Astrocyte (in vitro differentiated cells and primary cell): Measurements from ENCODE around the gene CAMKMT. TPM values are rescaled to one million over a fixed set of nuclear protein-coding genes. Genes with fewer than 3 reads are reported as not detected.

Source experiments
- DNase-seq: peaks from one replicate; pipeline ENCODE4 v3.0.0-alpha.2; 2010; ENCODE audit warnings: low read depth
- FAIRE-seq: peaks from 2 replicates; lab custom pipeline; 2011; peaks lifted over from hg19 to GRCh38; lab: Jason Lieb, UNC
- H2AFZ ChIP-seq: 2 replicates; pipeline ENCODE4 v1.6.0; 2012; ENCODE audit warnings: low read depth, low read length, inconsistent platforms
- H3K27ac ChIP-seq: 2 replicates; pipeline ENCODE4 v1.5.1; 2011; ENCODE audit warnings: low read depth, low read length, inconsistent platforms
- H3K27me3 ChIP-seq: 2 replicates; pipeline ENCODE4 v1.6.0; 2011; ENCODE audit warnings: low read length, inconsistent platforms; ENCODE audit not compliant: insufficient read depth
- H3K36me3 ChIP-seq: 2 replicates; pipeline ENCODE4 v1.5.1; 2011; ENCODE audit warnings: low read length, inconsistent platforms; ENCODE audit not compliant: insufficient read depth
- H3K4me1 ChIP-seq: 2 replicates; pipeline ENCODE4 v1.5.1; 2011; ENCODE audit warnings: low read length, inconsistent platforms; ENCODE audit not compliant: insufficient read depth
- H3K4me2 ChIP-seq: 2 replicates; pipeline ENCODE4 v1.6.0; 2012; ENCODE audit warnings: low read length, inconsistent platforms
- H3K4me3 ChIP-seq: 2 replicates; pipeline ENCODE4 v1.5.1; 2011; ENCODE audit warnings: low read depth, mild to moderate bottlenecking, low read length, inconsistent platforms; ENCODE audit not compliant: insufficient read depth
- H3K79me2 ChIP-seq: 2 replicates; pipeline ENCODE4 v1.6.0; 2012; ENCODE audit warnings: mild to moderate bottlenecking, low read length, inconsistent platforms; ENCODE audit not compliant: insufficient read depth
- H3K9ac ChIP-seq: 2 replicates; pipeline ENCODE4 v1.6.0; 2012; ENCODE audit warnings: mild to moderate bottlenecking, low read length, inconsistent platforms
- H3K9me3 ChIP-seq: 2 replicates; pipeline ENCODE4 v1.5.1; 2012; ENCODE audit warnings: low read depth, mild to moderate bottlenecking, low read length, inconsistent platforms; ENCODE audit not compliant: insufficient read depth
- H4K20me1 ChIP-seq: 2 replicates; pipeline ENCODE4 v1.6.0; 2012; ENCODE audit warnings: low read length, inconsistent platforms; ENCODE audit not compliant: insufficient read depth
- H3K27ac Mint-ChIP-seq: one replicate; pipeline ENCODE4 v1.8.0; 2021; ENCODE audit warnings: mild to moderate bottlenecking, mixed read lengths; ENCODE audit not compliant: unreplicated experiment
- H3K27me3 Mint-ChIP-seq: one replicate; pipeline ENCODE4 v1.8.0; 2021; ENCODE audit warnings: low read depth, mixed read lengths; ENCODE audit not compliant: unreplicated experiment
- H3K36me3 Mint-ChIP-seq: one replicate; pipeline ENCODE4 v1.8.0; 2021; ENCODE audit warnings: low read depth, mixed read lengths; ENCODE audit not compliant: unreplicated experiment
- H3K4me1 Mint-ChIP-seq: one replicate; pipeline ENCODE4 v1.8.0; 2021; ENCODE audit warnings: low read depth, mixed read lengths; ENCODE audit not compliant: unreplicated experiment
- H3K4me3 Mint-ChIP-seq: one replicate; pipeline ENCODE4 v1.8.0; 2021; ENCODE audit warnings: mild to moderate bottlenecking, moderate library complexity, mixed read lengths; ENCODE audit not compliant: unreplicated experiment
- H3K9me3 Mint-ChIP-seq: one replicate; pipeline ENCODE4 v1.8.0; 2021; ENCODE audit warnings: mild to moderate bottlenecking, mixed read lengths; ENCODE audit not compliant: unreplicated experiment
- CTCF ChIP-seq: IDR thresholded peaks from 2 replicates; pipeline ENCODE4 v1.5.1; 2011; ENCODE audit warnings: low read depth, mild to moderate bottlenecking, inconsistent platforms, low read length, moderate library complexity; ENCODE audit not compliant: insufficient read depth
- EZH2 ChIP-seq: IDR thresholded peaks from 2 replicates; pipeline ENCODE4 v1.6.1; 2012; ENCODE audit warnings: mild to moderate bottlenecking, low read length, inconsistent platforms; ENCODE audit not compliant: insufficient read depth
- total RNA-seq: library from RNA; stranded (reverse); gene quantifications from 2 replicates; pipeline ENCODE4 v1.2.1, GENCODE V29; 2021

Gene CAMKMT
- total RNA-seq, 1 donor from 2014 or later, result 9.3 TPM

GRCh38 chr2:44441200-44441599 lies 79.5 kb downstream of the CAMKMT start:
- Histone ChIP-seq H3K4me3 (no peak overlapping the region), H3K36me3 (no peaks in the 10 kb centered on the region), H3K4me1 (no peaks in the 10 kb centered on the region), H3K79me2 (no peaks in the 10 kb centered on the region), H3K9me3 (no peaks in the 10 kb centered on the region), H3K27me3 (no peaks in the 10 kb centered on the region), H3K4me2 (no peak overlapping the region), H2AFZ (no peak overlapping the region), H3K9ac (no peak overlapping the region), H4K20me1 (no peaks in the 10 kb centered on the region), H3K27ac (no peak overlapping the region)
- Mint-ChIP-seq H3K27me3 (no peaks in the 10 kb centered on the region), H3K4me3 (no peak overlapping the region), H3K36me3 (peaks cover 5% of the 10 kb centered on the region), H3K27ac (no peak overlapping the region), H3K4me1 (no peaks in the 10 kb centered on the region), H3K9me3 (peaks cover 2% of the 10 kb centered on the region)
- no peak for DNase-seq
- FAIRE-seq, result no peak
- no peak for TF ChIP-seq CTCF
- TF ChIP-seq EZH2, result no peak

GRCh38 chr2:44442019-44442418 lies 80.3 kb downstream of the CAMKMT start:
- Histone ChIP-seq H3K79me2 (no peaks in the 10 kb centered on the region), H4K20me1 (no peaks in the 10 kb centered on the region), H3K9ac (no peak overlapping the region), H3K27me3 (no peaks in the 10 kb centered on the region), H3K36me3 (no peaks in the 10 kb centered on the region), H3K4me2 (no peak overlapping the region), H3K4me3 (no peak overlapping the region), H3K4me1 (no peaks in the 10 kb centered on the region), H3K9me3 (no peaks in the 10 kb centered on the region), H3K27ac (no peak overlapping the region), H2AFZ (no peak overlapping the region)
- no peaks in the 10 kb centered on the region for H3K27me3 Mint-ChIP-seq
- DNase-seq (peak; percentile 13), FAIRE-seq (no peak)
- TF ChIP-seq EZH2 (no peak), CTCF (no peak)
- no peaks in the 10 kb centered on the region for H3K4me1 Mint-ChIP-seq
- H3K36me3 Mint-ChIP-seq, result peaks cover 5% of the 10 kb centered on the region
- no peak overlapping the region for H3K4me3 Mint-ChIP-seq
- peaks cover 2% of the 10 kb centered on the region for H3K9me3 Mint-ChIP-seq
- no peak overlapping the region for H3K27ac Mint-ChIP-seq

GRCh38 chr2:44443517-44443916 lies 81.8 kb downstream of the CAMKMT start:
- no peaks in the 10 kb centered on the region for H3K9me3 ChIP-seq
- H3K9me3 Mint-ChIP-seq, result peaks cover 2% of the 10 kb centered on the region
- no peak overlapping the region for H3K9ac ChIP-seq
- no peaks in the 10 kb centered on the region for H3K36me3 ChIP-seq
- H4K20me1 ChIP-seq, result no peaks in the 10 kb centered on the region
- H3K4me1 ChIP-seq, result no peaks in the 10 kb centered on the region
- H3K4me1 Mint-ChIP-seq, result no peaks in the 10 kb centered on the region
- TF ChIP-seq CTCF (no peak), EZH2 (no peak)
- no peak for DNase-seq
- no peak overlapping the region for H3K4me3 Mint-ChIP-seq
- H3K4me3 ChIP-seq, result no peak overlapping the region
- H2AFZ ChIP-seq, result no peak overlapping the region
- peaks cover 5% of the 10 kb centered on the region for H3K36me3 Mint-ChIP-seq
- no peaks in the 10 kb centered on the region for H3K27me3 ChIP-seq
- no peak for FAIRE-seq
- no peak overlapping the region for H3K4me2 ChIP-seq
- no peaks in the 10 kb centered on the region for H3K79me2 ChIP-seq
- no peaks in the 10 kb centered on the region for H3K27me3 Mint-ChIP-seq
- no peak overlapping the region for H3K27ac ChIP-seq
- no peak overlapping the region for H3K27ac Mint-ChIP-seq
